HEK293T (cell line): Measurements from ENCODE around the gene RHD.
"Not testable (repeated sequence)": the region's sequence is repeated elsewhere in the genome, so short reads cannot be mapped to it uniquely, and the experiment has no call there.

Source experiments
- CTCF ChIA-PET: fragments of 350-600 bp; formaldehyde crosslinking; extraction: SDS; loops from one replicate; lab custom pipeline; 2021; ENCODE audit warnings: antibody characterized with exemption, inconsistent platforms; lab: Yijun Ruan, JAX
- POLR2A ChIA-PET: fragments of 350-600 bp; formaldehyde crosslinking; extraction: SDS; loops from one replicate; lab custom pipeline; 2020; ENCODE audit warnings: antibody characterized with exemption, inconsistent platforms; lab: Yijun Ruan, JAX
- DNase-seq: peaks from one replicate; pipeline ENCODE4 v3.0.0; 2012; ENCODE audit warnings: mixed read lengths; ENCODE audit errors: extremely low spot score
- BHLHE40 ChIP-seq: fragments of 450-650 bp; IDR thresholded peaks from 2 replicates; pipeline ENCODE4 v1.6.1; 2016; ENCODE audit warnings: mild to moderate bottlenecking, moderate library complexity, borderline replicate concordance
- ELF4 ChIP-seq: fragments of 450-650 bp; IDR thresholded peaks from 2 replicates; pipeline ENCODE4 v1.6.1; 2017; ENCODE audit warnings: antibody characterized with exemption
- FOXA1 ChIP-seq: fragments of 450-650 bp; IDR thresholded peaks from 2 replicates; pipeline ENCODE4 v1.6.1; 2016; ENCODE audit warnings: mild to moderate bottlenecking
- FOXK2 ChIP-seq: fragments of 450-650 bp; IDR thresholded peaks from 2 replicates; pipeline ENCODE4 v1.6.1; 2016; ENCODE audit warnings: mild to moderate bottlenecking
- HDGF ChIP-seq: fragments of 450-650 bp; IDR thresholded peaks from 2 replicates; pipeline ENCODE4 v1.6.1; 2017; ENCODE audit warnings: antibody characterized with exemption, borderline replicate concordance
- L3MBTL2 ChIP-seq: fragments of 450-650 bp; conservative IDR thresholded peaks from 2 replicates; pipeline ENCODE4 v1.6.1; 2016; ENCODE audit warnings: mild to moderate bottlenecking
- LEF1 ChIP-seq: fragments of 450-650 bp; IDR thresholded peaks from 2 replicates; pipeline ENCODE4 v1.6.1; 2017; ENCODE audit warnings: mild to moderate bottlenecking, borderline replicate concordance
- NFRKB ChIP-seq: fragments of 450-650 bp; IDR thresholded peaks from 2 replicates; pipeline ENCODE4 v1.6.1; 2016; ENCODE audit warnings: mild to moderate bottlenecking, moderate library complexity
- SP1 ChIP-seq: fragments of 450-650 bp; IDR thresholded peaks from 2 replicates; pipeline ENCODE4 v1.6.1; 2017
- SUZ12 ChIP-seq: fragments of 450-650 bp; IDR thresholded peaks from 2 replicates; pipeline ENCODE4 v1.6.1; 2016; ENCODE audit warnings: mild to moderate bottlenecking
- TARDBP ChIP-seq: fragments of 450-650 bp; IDR thresholded peaks from 2 replicates; pipeline ENCODE4 v1.6.1; 2016
- ZNF384 ChIP-seq: fragments of 450-650 bp; IDR thresholded peaks from 2 replicates; pipeline ENCODE4 v1.6.1; 2016
- TF ChIP-seq, protein P1 (sequence below): fragments of 450-650 bp; IDR thresholded peaks from 2 replicates; pipeline ENCODE4 v1.6.1; 2016

Gene RHD

DNA sequence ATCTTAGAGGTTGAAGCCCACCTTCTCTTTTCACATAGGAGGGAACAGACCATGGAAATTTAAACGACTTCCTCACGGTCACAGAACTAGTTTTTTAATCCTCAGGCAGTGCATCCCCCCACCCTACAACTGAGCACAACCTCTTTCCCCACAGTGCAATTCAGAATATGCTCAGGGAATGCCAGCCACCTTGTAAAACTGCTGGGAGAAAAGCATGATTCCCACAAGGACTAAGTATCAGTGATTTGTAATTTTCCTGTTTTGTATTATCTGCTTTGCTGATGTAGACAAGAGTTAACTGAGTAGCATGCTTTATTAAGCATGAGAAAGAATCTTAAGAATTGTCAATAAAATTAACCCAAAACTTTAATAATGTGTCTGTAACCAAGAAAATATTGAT is 89.6 kb downstream of the RHD start:
- ChIA-PET CTCF (no interaction called here), POLR2A (no interaction called here)
- DNase-seq: no peak
- no peak for TF ChIP-seq SP1
- TF ChIP-seq SUZ12: no peak
- TF ChIP-seq FOXA1: no peak
- TF ChIP-seq L3MBTL2: no peak
- no peak for TF ChIP-seq HDGF
- TF ChIP-seq ELF4: no peak
- no peak for TF ChIP-seq ZNF384

DNA sequence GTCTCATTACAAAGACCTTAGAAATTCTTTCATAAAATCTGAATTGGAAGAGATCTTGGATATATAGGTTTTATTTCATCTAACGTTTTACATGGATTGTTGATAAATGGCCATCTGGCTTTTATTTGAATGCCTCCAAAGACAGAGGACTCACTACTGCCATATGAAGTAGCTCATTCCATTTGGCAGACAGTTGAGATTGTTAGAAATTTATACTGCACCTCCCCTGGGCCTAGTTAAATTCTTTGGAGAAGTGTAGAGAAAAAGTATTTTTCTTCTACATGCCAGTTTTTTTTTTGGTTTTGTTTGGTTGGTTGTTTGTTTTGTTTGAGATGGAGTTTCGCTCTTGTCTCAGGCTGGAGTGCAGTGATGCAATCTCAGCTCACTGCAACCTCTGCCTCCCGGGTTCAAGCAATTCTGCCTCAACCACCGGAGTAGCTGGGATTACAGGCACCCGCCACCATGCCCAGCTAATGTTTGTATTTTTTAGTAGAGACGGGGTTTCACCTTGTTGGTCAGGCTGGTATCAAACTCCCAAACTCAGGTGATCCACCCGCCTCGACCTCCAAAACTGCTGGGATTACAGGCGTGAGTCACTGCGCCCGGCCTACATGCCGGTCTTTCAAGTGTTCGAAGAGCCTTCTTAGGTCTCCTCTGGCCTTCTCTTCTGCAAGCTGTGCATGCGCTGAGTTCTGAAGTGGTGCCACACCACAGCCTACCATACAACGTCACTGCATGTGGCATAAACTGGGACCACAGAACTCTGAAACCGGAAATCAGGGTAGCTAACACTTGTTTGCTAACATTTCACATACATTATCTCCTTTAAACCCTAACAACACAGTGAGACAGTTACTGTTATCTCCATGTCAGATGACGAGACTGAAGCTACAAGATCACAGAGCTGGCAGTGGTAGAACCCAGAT is 90.6 kb downstream of the RHD start:
- POLR2A ChIA-PET, CTCF ChIA-PET, DNase-seq: not testable (repeated sequence)

DNA sequence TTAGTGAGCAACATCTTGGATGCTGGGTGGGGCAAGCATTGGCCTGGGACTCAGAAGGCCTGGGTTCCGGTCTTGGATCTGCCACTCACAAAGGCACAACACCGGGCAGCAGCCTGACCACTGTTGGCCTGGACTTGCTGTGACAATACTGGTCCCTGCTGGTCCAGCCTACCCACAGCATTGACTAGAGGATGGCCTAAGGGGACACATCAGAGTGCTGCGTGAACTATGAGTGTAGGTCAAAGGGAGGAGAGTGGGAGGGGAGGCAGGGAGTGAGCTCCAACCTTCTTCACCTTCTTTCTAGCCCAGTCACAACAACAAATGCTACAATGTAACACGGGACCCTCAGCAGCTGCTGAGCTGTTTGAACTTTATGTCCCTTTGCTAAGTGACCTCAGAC is 96.9 kb downstream of the RHD start:
- TF ChIP-seq BHLHE40: no peak
- TF ChIP-seq, protein P1, sequence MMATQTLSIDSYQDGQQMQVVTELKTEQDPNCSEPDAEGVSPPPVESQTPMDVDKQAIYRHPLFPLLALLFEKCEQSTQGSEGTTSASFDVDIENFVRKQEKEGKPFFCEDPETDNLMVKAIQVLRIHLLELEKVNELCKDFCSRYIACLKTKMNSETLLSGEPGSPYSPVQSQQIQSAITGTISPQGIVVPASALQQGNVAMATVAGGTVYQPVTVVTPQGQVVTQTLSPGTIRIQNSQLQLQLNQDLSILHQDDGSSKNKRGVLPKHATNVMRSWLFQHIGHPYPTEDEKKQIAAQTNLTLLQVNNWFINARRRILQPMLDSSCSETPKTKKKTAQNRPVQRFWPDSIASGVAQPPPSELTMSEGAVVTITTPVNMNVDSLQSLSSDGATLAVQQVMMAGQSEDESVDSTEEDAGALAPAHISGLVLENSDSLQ: no peak
- no peak for TF ChIP-seq L3MBTL2
- TF ChIP-seq LEF1: no peak
- no peak for TF ChIP-seq ZNF384
- no peak for TF ChIP-seq TARDBP
- TF ChIP-seq ELF4: no peak
- no peak for TF ChIP-seq NFRKB
- TF ChIP-seq SP1: no peak
- no peak for TF ChIP-seq FOXK2
- ChIA-PET CTCF (interaction anchor here (0.5 kb wide), 1 partner anchor 55 kb away, joined by 3 read pairs; no protein-coding TSS in a partner anchor), POLR2A (interaction anchor here (1.1 kb wide), 1 partner anchor 122 kb away, joined by 5 read pairs; the partner anchor contains the start of gene RSRP1)
- DNase-seq: no peak

DNA sequence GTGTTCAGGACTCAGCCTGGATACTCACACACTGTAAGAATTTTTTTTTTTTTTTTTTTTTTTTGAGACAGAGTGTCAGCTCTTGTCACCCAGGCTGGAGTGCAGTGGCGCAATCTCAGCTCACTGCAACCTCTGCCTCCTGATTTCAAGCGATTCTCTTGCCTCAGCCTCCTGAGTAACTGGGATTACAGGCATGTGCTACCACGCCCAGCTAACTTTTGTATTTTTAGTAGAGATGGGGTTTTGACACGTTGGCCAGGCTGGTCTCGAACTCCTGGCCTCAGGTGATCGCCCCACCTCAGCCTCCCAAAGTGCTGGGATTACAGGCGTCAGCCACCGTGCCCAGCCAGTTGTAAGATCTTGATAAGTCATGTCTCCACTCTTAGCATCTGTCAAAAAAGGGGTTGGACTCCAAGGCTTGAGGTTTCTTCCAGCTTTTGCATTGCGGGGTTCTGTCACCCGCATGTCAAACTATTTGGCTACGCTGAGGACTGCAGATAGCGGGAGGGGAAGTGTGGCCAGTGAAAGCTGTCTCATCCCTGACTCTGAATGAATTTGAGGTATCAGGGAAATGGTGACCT is 97.5 kb downstream of the RHD start:
- CTCF ChIA-PET, DNase-seq: not testable (repeated sequence)
- POLR2A ChIA-PET: interaction anchor here (1.1 kb wide), 1 partner anchor 122 kb away, joined by 5 read pairs; the partner anchor contains the start of gene RSRP1

DNA sequence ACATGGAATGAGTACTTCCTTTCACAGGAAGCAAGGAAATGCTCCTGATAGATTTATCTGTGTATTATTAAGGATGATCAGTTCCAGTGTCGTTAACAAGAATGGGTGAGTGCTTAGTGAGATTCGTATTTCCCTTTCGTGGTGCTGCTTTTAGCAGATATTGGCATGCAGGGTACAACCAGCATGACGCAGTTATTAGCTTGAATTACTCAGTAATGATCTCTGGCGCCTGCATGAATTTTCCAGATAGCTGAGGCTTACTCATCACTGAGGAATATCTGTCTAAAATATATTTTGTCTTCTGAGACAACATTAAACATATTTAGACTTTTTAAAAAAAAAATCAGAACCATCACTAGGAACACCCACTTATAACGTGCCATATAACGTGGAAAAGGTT is 99.4 kb downstream of the RHD start:
- DNase-seq, CTCF ChIA-PET, POLR2A ChIA-PET: not testable (repeated sequence)

DNA sequence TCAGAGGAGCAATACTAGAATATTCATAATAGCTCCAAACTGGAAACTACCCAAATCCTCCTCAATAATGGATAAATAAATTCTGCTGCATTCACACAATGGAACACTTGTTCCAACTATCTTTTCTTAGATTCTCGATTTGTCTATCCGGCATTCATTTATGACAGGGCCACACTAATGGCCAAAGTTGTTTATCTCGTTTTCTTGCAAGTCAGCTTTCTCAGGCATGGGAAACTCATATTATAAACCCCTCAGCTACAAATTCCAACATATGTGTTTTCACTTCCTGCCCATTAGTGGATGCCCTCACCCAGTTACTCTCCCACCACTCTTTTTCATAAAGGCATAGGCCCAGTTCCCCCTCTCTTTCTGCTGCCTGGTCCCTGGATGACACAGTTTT is 106.1 kb downstream of the RHD start:
- CTCF ChIA-PET, POLR2A ChIA-PET, DNase-seq: not testable (repeated sequence)
